Activated T-cell treated with anti-CD3 and anti-CD28 coated beads for 1 hour (primary cell): ENCODE results near the gene AGO3.
"Not testable (repeated sequence)": the region's sequence is repeated elsewhere in the genome, so short reads cannot be mapped to it uniquely, and the experiment has no call there.

ENCODE experiments used
- DNase-seq: peaks from one replicate; pipeline ENCODE4 v3.0.0-alpha.2; 2020; ENCODE audit warnings: low read depth

AGO3 gene

GRCh38 chr1:36008546-36009197 is 77.8 kb downstream of the AGO3 start:
- no peak for DNase-seq

GRCh38 chr1:36014722-36015220 is 83.9 kb downstream of the AGO3 start:
- no peak for DNase-seq

DNA sequence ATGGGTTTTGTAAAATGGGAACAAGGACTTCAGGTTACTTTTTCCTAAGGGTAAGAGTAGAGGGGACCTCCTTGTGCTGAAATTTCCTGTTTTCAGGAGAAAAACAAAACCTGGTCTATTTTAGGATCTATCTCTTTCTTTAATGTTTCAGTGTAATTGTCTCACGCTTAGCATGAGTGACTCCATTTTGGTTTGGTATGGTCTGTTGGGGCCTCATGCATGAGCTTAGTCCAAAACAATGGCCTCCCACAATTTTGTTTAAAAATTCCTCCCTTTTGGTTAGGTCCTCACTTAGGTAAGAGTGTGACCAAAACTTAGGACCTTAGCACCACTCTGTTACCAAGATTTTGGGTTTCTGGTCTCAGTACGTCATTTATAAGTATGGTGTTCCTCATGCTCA is 85.8 kb downstream of the AGO3 start:
- no peak for DNase-seq

GRCh38 chr1:36023098-36023769 is 92.3 kb downstream of the AGO3 start:
- DNase-seq = no peak

GRCh38 chr1:36024024-36024423 is 93.1 kb downstream of the AGO3 start:
- DNase-seq = not testable (repeated sequence)

DNA sequence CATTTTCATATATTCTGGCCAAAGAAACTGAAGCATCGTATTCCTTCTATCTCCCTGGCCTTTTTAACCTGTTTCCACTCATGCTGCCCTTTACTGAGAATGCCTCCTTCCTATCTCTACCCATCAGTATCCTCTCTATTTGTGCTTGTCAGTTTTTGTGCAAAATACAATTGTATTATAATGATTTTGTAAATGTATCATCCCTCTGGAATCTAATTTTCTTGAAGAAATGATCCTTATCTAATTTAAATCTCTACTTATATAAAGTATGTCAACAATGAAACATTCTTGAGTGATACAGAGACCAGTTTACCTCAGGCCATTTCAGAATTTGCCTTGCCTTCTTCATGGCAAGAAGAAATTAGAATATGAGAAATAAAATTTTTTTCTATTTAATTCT is 93.9 kb downstream of the AGO3 start:
- no peak for DNase-seq

DNA sequence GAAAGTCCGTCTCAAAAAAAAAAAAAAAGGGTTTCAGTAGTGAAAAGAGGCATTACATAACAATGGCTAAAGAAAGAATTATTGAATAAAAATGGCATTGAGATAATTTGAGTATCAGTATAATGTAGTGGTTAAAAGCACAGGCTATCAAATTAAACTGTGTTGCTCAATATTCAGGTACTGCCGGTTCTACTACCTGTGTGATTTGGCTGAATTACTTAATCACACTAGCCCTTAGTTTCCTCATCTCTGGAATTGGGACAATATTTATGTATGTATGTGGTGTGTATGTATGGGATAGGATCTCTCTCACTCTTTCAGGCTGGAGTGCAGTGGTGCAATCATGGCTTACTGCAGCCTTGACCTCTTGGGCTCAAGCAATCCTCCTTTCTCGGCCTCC is 96.9 kb downstream of the AGO3 start:
- DNase-seq = no peak

DNA sequence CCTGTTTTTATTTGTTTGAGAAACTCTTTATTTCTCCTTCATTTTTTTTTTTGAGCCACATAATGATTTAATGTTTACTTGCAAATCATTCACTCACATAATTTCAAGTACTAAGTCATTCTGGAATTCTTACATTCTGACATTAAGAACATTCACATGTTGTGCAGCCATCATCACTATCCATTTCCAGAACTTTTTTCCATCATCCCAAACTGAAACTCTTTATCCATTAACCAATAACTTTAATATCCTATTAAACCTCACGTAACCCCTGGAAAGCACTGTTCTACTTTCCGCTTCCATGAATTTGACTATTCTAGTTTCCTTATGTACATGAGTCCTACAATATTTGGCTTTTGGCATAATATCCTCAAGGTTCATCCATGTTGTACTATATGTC is 100.5 kb downstream of the AGO3 start:
- no peak for DNase-seq

DNA sequence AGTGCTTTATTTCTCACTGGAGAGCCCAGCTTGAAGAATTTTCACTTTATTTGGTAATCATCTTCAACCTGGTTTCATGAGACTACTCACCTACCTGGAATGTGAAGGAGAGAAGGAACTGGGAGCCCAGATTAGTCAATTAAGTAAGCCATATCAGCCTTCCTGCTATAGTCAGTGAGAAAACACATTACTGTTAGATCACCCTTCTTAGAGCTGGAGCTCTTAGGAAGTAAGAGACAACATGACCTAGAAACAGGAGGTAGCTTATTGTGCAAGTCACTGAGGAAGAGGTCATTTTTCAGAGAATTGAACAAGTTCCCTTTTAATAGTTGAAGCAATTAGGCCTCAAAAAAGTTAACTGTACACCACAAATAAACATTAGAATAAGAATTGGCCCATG is 103.8 kb downstream of the AGO3 start:
- DNase-seq = no peak

GRCh38 chr1:36035154-36035553 is 104.2 kb downstream of the AGO3 start:
- DNase-seq = no peak

GRCh38 chr1:36040238-36040637 is 109.3 kb downstream of the AGO3 start:
- DNase-seq = no peak

DNA sequence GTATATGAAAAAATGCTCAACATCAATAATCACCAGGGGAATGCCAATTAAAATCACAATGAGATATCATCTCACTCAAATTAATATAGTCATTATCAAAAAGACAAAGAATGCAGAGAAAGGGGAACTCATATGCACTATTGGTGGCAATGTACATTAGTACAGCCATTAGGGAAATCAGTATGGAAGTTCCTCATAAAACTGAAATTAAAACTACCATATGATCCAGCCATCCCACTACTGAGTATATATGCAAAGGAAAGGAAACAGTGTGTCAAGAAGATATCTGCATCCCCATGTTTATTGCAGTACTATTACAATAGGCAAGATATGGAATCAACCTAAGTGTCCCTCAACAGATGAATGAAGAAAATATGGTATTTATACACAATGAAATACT is 120.9 kb downstream of the AGO3 start:
- no peak for DNase-seq

DNA sequence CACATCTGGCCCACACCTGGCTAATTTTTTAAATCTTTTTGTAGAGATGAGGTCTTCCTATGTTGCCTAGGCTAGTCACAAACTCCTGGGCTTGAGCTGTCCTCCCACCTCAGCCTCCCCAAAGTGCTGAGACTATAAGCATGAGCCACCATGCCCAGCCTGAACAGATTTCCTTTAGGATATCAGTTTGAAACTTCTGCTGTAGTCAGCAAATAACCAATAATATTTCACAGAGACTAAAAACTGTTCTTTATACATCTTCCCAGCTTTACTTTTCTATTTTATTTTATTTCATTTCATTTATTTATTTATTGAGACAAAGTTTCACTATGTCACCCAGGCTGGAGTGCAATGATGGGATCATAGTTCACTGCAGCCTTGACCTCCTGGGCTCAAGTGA is 123.1 kb downstream of the AGO3 start:
- DNase-seq = no peak

- DNase-seq = no peak
Observed at GRCh38 chr1:36055706-36056105, 124.8 kb downstream of the AGO3 start.

DNA sequence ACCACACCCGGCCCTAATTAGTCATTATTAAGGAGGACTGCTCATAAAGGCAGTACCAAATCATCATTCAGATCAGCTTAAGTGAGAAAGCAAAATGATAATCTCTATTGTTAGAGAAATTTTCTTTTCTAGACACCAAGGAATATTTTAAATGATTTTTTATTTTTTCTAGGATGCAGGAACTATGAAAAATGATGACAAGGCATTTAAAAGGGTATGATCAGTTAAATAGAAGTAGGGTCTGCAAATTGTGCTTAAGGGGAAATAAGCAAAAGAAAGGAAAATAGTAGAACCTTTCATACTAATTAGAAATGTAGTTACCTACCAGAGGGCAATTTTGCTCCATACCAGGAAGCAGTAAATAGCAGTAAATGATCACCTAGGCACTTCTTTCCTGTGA is 131.4 kb downstream of the AGO3 start:
- DNase-seq = no peak

DNA sequence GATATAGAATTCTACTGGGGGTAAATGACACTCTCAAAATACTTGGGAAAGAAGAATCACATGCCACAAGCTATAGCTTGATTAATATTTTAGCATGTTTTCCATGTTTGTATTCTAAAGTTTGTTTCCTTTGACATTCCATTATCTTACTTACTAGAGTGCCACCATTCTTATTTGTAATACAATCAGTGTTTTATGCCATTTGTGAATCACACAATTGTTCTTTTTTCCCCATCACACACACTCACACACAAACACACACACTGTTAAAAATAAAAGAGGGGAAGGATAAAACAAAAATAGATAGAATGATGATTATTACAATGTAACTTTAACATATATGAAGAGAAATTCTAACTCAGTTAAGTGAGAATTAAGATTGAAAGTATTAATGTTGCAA is 137.0 kb downstream of the AGO3 start:
- DNase-seq = no peak

DNA sequence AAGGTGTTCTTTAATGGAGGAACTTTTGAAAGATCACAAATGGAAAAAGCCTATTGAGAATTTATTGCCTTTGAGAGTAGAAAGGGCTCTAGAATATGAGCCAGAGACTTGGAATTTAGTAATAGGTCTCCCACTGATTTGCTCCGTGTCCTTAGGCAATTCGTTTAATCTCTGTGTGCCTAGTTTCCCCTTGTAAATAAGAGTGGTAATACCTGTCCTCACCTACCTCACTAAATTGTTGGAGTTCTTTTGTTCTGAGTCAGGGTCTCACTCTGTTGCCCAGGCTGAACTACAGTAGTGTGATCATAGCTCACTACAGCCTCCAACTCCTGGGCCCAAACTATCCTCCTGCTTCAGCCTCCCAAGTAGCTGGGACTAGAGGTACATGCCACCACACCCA is 138.0 kb downstream of the AGO3 start:
- DNase-seq = no peak

- DNase-seq = no peak
Observed at GRCh38 chr1:36070349-36070748, 139.4 kb downstream of the AGO3 start.

DNA sequence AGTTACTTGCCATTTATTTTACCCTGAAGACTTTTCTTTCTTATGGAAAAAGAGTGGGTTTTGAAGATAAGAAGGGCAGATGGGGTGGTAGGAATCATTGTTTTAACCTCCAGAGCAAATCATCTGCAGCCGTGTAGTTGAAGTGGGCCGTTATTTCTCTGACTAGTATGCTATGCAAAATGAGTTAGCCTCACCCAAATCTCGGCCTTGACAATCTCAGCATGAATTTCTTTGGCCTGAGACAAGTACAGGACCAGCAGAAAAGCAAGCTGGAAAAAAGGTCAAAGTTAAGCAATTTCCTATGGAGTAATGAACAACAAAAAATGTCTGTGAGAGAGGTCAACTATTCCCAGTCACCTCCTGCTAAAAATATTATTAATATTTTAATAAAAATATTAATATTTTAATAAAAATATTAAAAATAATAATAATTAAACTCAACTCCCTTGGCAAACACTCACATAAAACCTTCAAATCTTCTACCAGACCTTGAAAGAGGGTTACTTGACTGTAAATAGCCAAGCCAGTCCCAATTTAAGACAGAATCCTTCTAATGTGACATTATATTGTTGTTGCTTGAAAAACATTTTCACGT is 146.2 kb downstream of the AGO3 start:
- DNase-seq = no peak

DNA sequence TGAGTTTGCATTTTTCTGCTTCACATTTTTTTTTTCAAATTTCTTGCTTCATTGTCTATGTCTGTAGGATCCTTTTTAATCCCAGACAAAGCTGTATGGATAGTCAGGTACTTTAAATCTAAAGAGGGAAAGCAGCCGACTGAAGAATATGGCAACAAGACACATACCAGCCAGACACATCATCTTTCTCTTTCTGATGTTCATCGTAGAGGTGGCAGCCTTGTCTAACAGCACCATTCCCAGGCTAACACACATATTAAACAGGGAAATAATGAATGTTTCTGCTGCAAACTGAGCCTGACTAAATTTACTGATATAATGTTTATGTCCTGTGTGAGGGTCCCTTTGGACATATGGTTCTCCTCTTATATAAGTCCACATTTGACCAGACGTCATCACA is 149.3 kb downstream of the AGO3 start:
- DNase-seq = no peak

DNA sequence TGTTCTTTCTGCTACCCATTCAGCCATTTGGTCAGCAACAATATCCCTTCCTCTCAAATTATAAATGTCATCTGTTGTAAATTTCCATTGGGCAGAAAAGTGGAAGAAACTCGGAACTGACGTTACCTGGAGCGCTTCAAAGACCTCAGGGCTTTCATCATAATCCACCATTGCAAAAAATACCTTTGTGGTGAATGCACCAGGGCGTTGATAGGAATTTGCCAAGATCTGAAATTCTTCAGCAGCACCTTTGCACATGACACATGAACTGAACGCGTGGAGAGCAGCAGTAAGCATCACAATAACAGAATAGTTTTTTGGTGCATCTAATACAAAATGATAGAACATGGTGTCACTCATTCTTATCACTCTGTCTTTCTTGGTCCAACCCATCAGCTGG is 149.9 kb downstream of the AGO3 start:
- DNase-seq = no peak

- DNase-seq = no peak
Observed at GRCh38 chr1:36081926-36082485, 151.1 kb downstream of the AGO3 start.

- DNase-seq = no peak
Observed at GRCh38 chr1:36083219-36083618, 152.3 kb downstream of the AGO3 start.
